Measurements from ENCODE around the gene KLK3. TPM values are rescaled to one million over a fixed set of nuclear protein-coding genes. Genes with fewer than 3 reads are reported as not detected.

Gene KLK3
- total RNA-seq, 1 donor from 2014 or later, result not detected

GRCh38 chr19:50815439-50815838 lies 39.3 kb upstream of the KLK3 start:
- DNase-seq (ENCODE audit: extremely low spot score in 2 of 2), result no peak
- Histone ChIP-seq H3K27me3 (no peaks in the 10 kb centered on the region), H3K27ac (no peak overlapping the region), H3K4me1 (peaks cover 11% of the 10 kb centered on the region), H3K4me3 (no peak overlapping the region), H3K36me3 (no peaks in the 10 kb centered on the region), H3K9me3 (no peaks in the 10 kb centered on the region)
- no peak for TF ChIP-seq POLR2AphosphoS5 (IDR thresholded peaks at IDR 0.05; ENCODE audit: insufficient read depth in 1 of 2, low read depth in 1 of 2)
- no peak for TF ChIP-seq POLR2A (IDR thresholded peaks at IDR 0.05)
- TF ChIP-seq CTCF (IDR thresholded peaks at IDR 0.05), result no peak
- intact Hi-C loops (cut with DNase I), result no loop called here

GRCh38 chr19:50817941-50818858 lies 36.5 kb upstream of the KLK3 start:
- H3K27ac ChIP-seq, result no peak overlapping the region
- TF ChIP-seq POLR2A (IDR thresholded peaks at IDR 0.05) (no peak), POLR2AphosphoS5 (IDR thresholded peaks at IDR 0.05; ENCODE audit: insufficient read depth in 1 of 2, low read depth in 1 of 2) (no peak), CTCF (IDR thresholded peaks at IDR 0.05) (no peak)
- H3K9me3 ChIP-seq, result no peaks in the 10 kb centered on the region
- no peak for DNase-seq (ENCODE audit: extremely low spot score in 2 of 2)
- intact Hi-C loops (cut with DNase I), result no loop called here
- no peaks in the 10 kb centered on the region for H3K36me3 ChIP-seq
- no peaks in the 10 kb centered on the region for H3K27me3 ChIP-seq
- peak overlapping the region in 1 of 2 donors; percentile 24 for H3K4me3 ChIP-seq
- peaks cover 18% of the 10 kb centered on the region for H3K4me1 ChIP-seq

- no peak overlapping the region for H3K27ac ChIP-seq
- no peak for TF ChIP-seq POLR2AphosphoS5 (IDR thresholded peaks at IDR 0.05; ENCODE audit: insufficient read depth in 1 of 2, low read depth in 1 of 2)
- TF ChIP-seq CTCF (IDR thresholded peaks at IDR 0.05), result no peak
- TF ChIP-seq POLR2A (IDR thresholded peaks at IDR 0.05), result no peak
- H3K9me3 ChIP-seq, result no peaks in the 10 kb centered on the region
- intact Hi-C loops (cut with DNase I), result no loop called here
- H3K36me3 ChIP-seq, result no peaks in the 10 kb centered on the region
- H3K4me1 ChIP-seq, result peaks cover 18% of the 10 kb centered on the region
- H3K4me3 ChIP-seq, result no peak overlapping the region
- H3K27me3 ChIP-seq, result no peaks in the 10 kb centered on the region
- no peak for DNase-seq (ENCODE audit: extremely low spot score in 2 of 2)
Observed at GRCh38 chr19:50818859-50819472, 35.7 kb upstream of the KLK3 start.

DNA sequence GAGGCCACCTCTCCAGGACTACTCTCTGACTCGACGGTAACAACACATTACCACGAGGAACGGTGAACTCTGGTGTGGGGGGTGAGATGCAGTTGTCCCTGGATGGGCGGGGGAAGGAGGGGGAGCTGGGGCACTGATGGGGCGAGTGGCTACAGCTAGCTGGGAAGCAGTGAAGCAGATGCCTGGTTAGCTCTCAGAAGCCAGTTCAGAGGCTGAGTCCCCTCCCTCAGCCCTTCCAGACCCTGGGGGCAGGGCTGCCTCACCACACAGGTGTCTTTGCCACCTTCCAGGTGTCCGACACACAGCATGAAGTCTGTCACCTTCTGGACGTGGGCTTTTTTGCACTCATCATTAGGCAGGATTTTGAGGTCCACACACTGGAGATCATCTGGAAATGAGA lies 35.1 kb upstream of the KLK3 start:
- no peak overlapping the region for H3K27ac ChIP-seq
- H3K36me3 ChIP-seq, result no peaks in the 10 kb centered on the region
- no peak overlapping the region for H3K4me3 ChIP-seq
- H3K9me3 ChIP-seq, result no peaks in the 10 kb centered on the region
- no peak for TF ChIP-seq POLR2A (IDR thresholded peaks at IDR 0.05)
- no peak for TF ChIP-seq POLR2AphosphoS5 (IDR thresholded peaks at IDR 0.05; ENCODE audit: insufficient read depth in 1 of 2, low read depth in 1 of 2)
- no peak for TF ChIP-seq CTCF (IDR thresholded peaks at IDR 0.05)
- intact Hi-C loops (cut with DNase I), result no loop called here
- H3K4me1 ChIP-seq, result peaks cover 18% of the 10 kb centered on the region
- no peaks in the 10 kb centered on the region for H3K27me3 ChIP-seq
- DNase-seq (ENCODE audit: extremely low spot score in 2 of 2), result no peak

DNA sequence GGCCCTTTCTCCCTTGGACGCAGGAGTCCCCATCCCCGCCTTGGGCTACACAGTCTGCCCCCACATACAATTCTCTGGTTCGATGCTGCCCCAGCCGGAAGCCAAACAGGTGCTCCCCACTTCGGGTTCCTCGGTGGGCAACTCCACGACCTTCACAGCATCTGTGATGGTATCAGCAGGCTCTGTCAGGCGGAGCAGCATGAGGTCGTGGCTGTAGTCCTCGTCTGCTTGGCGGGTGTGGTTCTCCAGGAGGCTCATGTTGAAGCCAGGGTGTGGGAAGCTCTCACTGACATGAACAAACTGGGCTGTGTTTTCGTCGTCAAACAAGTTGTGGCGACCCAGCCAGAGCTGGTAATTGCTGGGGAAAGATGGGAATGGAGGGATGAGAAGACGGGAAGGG lies 34.6 kb upstream of the KLK3 start:
- no peaks in the 10 kb centered on the region for H3K27me3 ChIP-seq
- peaks cover 18% of the 10 kb centered on the region for H3K4me1 ChIP-seq
- intact Hi-C loops (cut with DNase I), result no loop called here
- no peak for DNase-seq (ENCODE audit: extremely low spot score in 2 of 2)
- H3K27ac ChIP-seq, result no peak overlapping the region
- no peaks in the 10 kb centered on the region for H3K36me3 ChIP-seq
- H3K4me3 ChIP-seq, result no peak overlapping the region
- TF ChIP-seq POLR2AphosphoS5 (IDR thresholded peaks at IDR 0.05; ENCODE audit: insufficient read depth in 1 of 2, low read depth in 1 of 2) (no peak), CTCF (IDR thresholded peaks at IDR 0.05) (no peak), POLR2A (IDR thresholded peaks at IDR 0.05) (no peak)
- no peaks in the 10 kb centered on the region for H3K9me3 ChIP-seq

Data from vagina (tissue), 2 donors.